Spleen (tissue), 7 donors: ENCODE results near the gene SF3B4.

Source experiments
- POLR2AphosphoS5 ChIP-seq, 3 donors: sonication (generic); formaldehyde crosslinking; IDR thresholded peaks; one replicate each; pipeline ENCODE4 v1.5.1; 2017; ENCODE audit warnings: antibody characterized with exemption in 3 of 3
- TF ChIP-seq, protein P1 (sequence below), 11 experiments: fragments of 200-600 bp in 7 of 11; fragments of 450-650 bp in 4 of 11; sonication (generic) in 4 of 11; IDR thresholded peaks in 8 of 11; conservative IDR thresholded peaks in 3 of 11; 1 replicate in 7 of 11; 2 replicates in 4 of 11; pipeline versions ENCODE4 v1.4.0 to v1.8.0; 2016 to 2021; ENCODE audit warnings: antibody characterized with exemption in 11 of 11, inconsistent platforms in 4 of 11, mild to moderate bottlenecking in 1 of 11
- donor health status: DM: no; HTN: no; CAD: no; lungs with moderate emphysema.
- donor health status: DM: no; HTN: no; CAD: no.
- donor health status: DM: no; HTN: no; CAD: no.

- TF ChIP-seq, protein P1, sequence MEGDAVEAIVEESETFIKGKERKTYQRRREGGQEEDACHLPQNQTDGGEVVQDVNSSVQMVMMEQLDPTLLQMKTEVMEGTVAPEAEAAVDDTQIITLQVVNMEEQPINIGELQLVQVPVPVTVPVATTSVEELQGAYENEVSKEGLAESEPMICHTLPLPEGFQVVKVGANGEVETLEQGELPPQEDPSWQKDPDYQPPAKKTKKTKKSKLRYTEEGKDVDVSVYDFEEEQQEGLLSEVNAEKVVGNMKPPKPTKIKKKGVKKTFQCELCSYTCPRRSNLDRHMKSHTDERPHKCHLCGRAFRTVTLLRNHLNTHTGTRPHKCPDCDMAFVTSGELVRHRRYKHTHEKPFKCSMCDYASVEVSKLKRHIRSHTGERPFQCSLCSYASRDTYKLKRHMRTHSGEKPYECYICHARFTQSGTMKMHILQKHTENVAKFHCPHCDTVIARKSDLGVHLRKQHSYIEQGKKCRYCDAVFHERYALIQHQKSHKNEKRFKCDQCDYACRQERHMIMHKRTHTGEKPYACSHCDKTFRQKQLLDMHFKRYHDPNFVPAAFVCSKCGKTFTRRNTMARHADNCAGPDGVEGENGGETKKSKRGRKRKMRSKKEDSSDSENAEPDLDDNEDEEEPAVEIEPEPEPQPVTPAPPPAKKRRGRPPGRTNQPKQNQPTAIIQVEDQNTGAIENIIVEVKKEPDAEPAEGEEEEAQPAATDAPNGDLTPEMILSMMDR (IDR thresholded peaks at IDR 0.05 in 8 of 11, conservative IDR thresholded peaks at IDR 0.05 in 3 of 11) = no peak
- TF ChIP-seq POLR2AphosphoS5 (IDR thresholded peaks at IDR 0.05) = no peak
Measured at GRCh38 chr1:149925345-149925744, 2.3 kb downstream of the SF3B4 start.
